HL-60 (cell line): Measurements from ENCODE around the gene RBM15.

Experiments used
- DNase-seq, 2 experiments: peaks; one replicate each; pipeline ENCODE4 v3.0.0-alpha.2; 2010 to 2020; ENCODE audit warnings: low read depth in 1 of 2, low spot score in 1 of 2
- H3K27ac ChIP-seq: fragments of 250-450 bp; sonication (Bioruptor Pico); replicated peaks from 2 replicates; pipeline ENCODE4 v1.5.1; 2020; ENCODE audit warnings: mild to moderate bottlenecking, moderate library complexity
- H3K27me3 ChIP-seq: fragments of 250-450 bp; sonication (Bioruptor Pico); 2 replicates; pipeline ENCODE4 v1.5.1; 2021; ENCODE audit warnings: mild to moderate bottlenecking, moderate library complexity; ENCODE audit not compliant: insufficient read depth, poor library complexity, severe bottlenecking
- H3K4me3 ChIP-seq: replicated peaks from 2 replicates; pipeline ENCODE4 v1.5.1; 2011; ENCODE audit warnings: mild to moderate bottlenecking, control low read depth, low read length; ENCODE audit not compliant: insufficient read depth
- GABPA ChIP-seq: IDR thresholded peaks from 2 replicates; pipeline ENCODE4 v1.6.1; 2012; ENCODE audit warnings: low read depth
- POLR2AphosphoS5 ChIP-seq: IDR thresholded peaks from 2 replicates; pipeline ENCODE4 v1.6.1; 2012; ENCODE audit warnings: low read depth
- SPI1 ChIP-seq: IDR thresholded peaks from 2 replicates; pipeline ENCODE4 v1.6.1; 2012; ENCODE audit warnings: low read depth, mild to moderate bottlenecking, borderline replicate concordance
- TF ChIP-seq, protein P1 (sequence below): IDR thresholded peaks from 2 replicates; pipeline ENCODE4 v1.6.1; 2012; ENCODE audit warnings: low read depth; ENCODE audit not compliant: insufficient replicate concordance
- TF ChIP-seq, protein P2 (sequence below): IDR thresholded peaks from one replicate; pipeline ENCODE4 v1.5.1; 2011; ENCODE audit warnings: low read length, control low read depth, inconsistent platforms; ENCODE audit not compliant: insufficient read depth

RBM15 gene

DNA sequence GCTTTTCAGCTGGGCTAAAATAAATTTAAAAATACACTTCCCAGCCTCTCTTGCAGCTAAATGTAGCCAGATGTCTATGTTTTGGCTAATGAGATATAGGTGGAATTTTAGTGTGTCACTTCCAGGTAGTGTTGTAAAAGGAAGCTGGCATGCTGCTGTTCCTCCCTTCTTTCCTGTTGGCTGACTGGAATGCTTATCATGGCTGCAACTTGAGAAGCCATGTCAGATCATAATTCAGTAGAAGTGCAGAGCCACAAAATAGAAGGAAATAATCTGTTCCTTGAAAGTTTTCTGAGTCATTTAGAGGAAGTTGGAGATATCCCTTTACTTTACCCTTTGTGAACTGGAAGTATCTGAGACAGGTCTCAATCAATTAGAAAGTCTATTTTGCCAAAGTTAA, 10.9 kb upstream of the RBM15 start:
- TF ChIP-seq SPI1 = no peak
- TF ChIP-seq, protein P1, sequence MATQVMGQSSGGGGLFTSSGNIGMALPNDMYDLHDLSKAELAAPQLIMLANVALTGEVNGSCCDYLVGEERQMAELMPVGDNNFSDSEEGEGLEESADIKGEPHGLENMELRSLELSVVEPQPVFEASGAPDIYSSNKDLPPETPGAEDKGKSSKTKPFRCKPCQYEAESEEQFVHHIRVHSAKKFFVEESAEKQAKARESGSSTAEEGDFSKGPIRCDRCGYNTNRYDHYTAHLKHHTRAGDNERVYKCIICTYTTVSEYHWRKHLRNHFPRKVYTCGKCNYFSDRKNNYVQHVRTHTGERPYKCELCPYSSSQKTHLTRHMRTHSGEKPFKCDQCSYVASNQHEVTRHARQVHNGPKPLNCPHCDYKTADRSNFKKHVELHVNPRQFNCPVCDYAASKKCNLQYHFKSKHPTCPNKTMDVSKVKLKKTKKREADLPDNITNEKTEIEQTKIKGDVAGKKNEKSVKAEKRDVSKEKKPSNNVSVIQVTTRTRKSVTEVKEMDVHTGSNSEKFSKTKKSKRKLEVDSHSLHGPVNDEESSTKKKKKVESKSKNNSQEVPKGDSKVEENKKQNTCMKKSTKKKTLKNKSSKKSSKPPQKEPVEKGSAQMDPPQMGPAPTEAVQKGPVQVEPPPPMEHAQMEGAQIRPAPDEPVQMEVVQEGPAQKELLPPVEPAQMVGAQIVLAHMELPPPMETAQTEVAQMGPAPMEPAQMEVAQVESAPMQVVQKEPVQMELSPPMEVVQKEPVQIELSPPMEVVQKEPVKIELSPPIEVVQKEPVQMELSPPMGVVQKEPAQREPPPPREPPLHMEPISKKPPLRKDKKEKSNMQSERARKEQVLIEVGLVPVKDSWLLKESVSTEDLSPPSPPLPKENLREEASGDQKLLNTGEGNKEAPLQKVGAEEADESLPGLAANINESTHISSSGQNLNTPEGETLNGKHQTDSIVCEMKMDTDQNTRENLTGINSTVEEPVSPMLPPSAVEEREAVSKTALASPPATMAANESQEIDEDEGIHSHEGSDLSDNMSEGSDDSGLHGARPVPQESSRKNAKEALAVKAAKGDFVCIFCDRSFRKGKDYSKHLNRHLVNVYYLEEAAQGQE = no peak
- TF ChIP-seq, protein P2, sequence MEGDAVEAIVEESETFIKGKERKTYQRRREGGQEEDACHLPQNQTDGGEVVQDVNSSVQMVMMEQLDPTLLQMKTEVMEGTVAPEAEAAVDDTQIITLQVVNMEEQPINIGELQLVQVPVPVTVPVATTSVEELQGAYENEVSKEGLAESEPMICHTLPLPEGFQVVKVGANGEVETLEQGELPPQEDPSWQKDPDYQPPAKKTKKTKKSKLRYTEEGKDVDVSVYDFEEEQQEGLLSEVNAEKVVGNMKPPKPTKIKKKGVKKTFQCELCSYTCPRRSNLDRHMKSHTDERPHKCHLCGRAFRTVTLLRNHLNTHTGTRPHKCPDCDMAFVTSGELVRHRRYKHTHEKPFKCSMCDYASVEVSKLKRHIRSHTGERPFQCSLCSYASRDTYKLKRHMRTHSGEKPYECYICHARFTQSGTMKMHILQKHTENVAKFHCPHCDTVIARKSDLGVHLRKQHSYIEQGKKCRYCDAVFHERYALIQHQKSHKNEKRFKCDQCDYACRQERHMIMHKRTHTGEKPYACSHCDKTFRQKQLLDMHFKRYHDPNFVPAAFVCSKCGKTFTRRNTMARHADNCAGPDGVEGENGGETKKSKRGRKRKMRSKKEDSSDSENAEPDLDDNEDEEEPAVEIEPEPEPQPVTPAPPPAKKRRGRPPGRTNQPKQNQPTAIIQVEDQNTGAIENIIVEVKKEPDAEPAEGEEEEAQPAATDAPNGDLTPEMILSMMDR = no peak
- TF ChIP-seq POLR2AphosphoS5 = no peak
- TF ChIP-seq GABPA = no peak
- no peak overlapping the region for H3K4me3 ChIP-seq
- H3K27me3 ChIP-seq = no peaks in the 10 kb centered on the region
- DNase-seq = no peak
- H3K27ac ChIP-seq = no peak overlapping the region

GRCh38 chr1:110328700-110329099, 10.5 kb upstream of the RBM15 start:
- TF ChIP-seq SPI1 (no peak), POLR2AphosphoS5 (no peak), GABPA (no peak)
- TF ChIP-seq, protein P1 = no peak
- TF ChIP-seq, protein P2 = no peak
- no peak for DNase-seq
- H3K27ac ChIP-seq = no peak overlapping the region
- no peak overlapping the region for H3K4me3 ChIP-seq
- H3K27me3 ChIP-seq = no peaks in the 10 kb centered on the region

- DNase-seq = no peak
- Histone ChIP-seq H3K4me3 (no peak overlapping the region), H3K27me3 (no peaks in the 10 kb centered on the region), H3K27ac (no peak overlapping the region)
- TF ChIP-seq, protein P2 = no peak
- TF ChIP-seq GABPA (no peak), SPI1 (no peak), POLR2AphosphoS5 (no peak)
- TF ChIP-seq, protein P1 = no peak
These were observed 3.9 kb upstream of the RBM15 start for GRCh38 chr1:110335265-110335664.
